HL-60 (cell line): ENCODE results near the gene ASPSCR1.

Source experiments
- DNase-seq, 2 experiments: peaks; one replicate each; pipeline ENCODE4 v3.0.0-alpha.2; 2010 to 2020; ENCODE audit warnings: low read depth in 1 of 2, low spot score in 1 of 2
- H3K27ac ChIP-seq: fragments of 250-450 bp; sonication (Bioruptor Pico); replicated peaks from 2 replicates; pipeline ENCODE4 v1.5.1; 2020; ENCODE audit warnings: mild to moderate bottlenecking, moderate library complexity
- H3K27me3 ChIP-seq: fragments of 250-450 bp; sonication (Bioruptor Pico); 2 replicates; pipeline ENCODE4 v1.5.1; 2021; ENCODE audit warnings: mild to moderate bottlenecking, moderate library complexity; ENCODE audit not compliant: insufficient read depth, poor library complexity, severe bottlenecking
- H3K4me3 ChIP-seq: replicated peaks from 2 replicates; pipeline ENCODE4 v1.5.1; 2011; ENCODE audit warnings: mild to moderate bottlenecking, control low read depth, low read length; ENCODE audit not compliant: insufficient read depth
- CTCF ChIP-seq: IDR thresholded peaks from one replicate; pipeline ENCODE4 v1.5.1; 2011; ENCODE audit warnings: low read length, control low read depth, inconsistent platforms; ENCODE audit not compliant: insufficient read depth
- GABPA ChIP-seq: IDR thresholded peaks from 2 replicates; pipeline ENCODE4 v1.6.1; 2012; ENCODE audit warnings: low read depth
- POLR2AphosphoS5 ChIP-seq: IDR thresholded peaks from 2 replicates; pipeline ENCODE4 v1.6.1; 2012; ENCODE audit warnings: low read depth
- REST ChIP-seq: IDR thresholded peaks from 2 replicates; pipeline ENCODE4 v1.6.1; 2012; ENCODE audit warnings: low read depth; ENCODE audit not compliant: insufficient replicate concordance
- SPI1 ChIP-seq: IDR thresholded peaks from 2 replicates; pipeline ENCODE4 v1.6.1; 2012; ENCODE audit warnings: low read depth, mild to moderate bottlenecking, borderline replicate concordance

ASPSCR1 gene

DNA sequence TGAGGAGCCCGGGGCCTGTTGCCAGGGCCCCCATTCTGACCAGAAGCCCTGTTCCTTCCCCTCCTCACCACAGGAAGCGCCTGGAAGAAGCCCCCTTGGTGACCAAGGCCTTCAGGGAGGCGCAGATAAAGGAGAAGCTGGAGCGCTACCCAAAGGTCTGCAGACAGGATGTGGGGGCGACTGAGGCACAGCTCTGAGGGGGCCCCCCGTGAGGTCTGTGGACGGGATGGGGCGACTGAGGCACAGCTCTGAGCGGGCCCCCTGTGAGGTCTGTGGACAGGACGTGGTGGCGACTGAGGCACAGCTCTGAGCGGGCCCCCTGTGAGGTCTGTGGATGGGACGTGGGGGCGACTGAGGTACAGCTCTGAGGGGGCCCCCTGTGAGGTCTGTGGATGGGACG is 32.0 kb downstream of the ASPSCR1 start:
- no peak for DNase-seq
- TF ChIP-seq REST (no peak), SPI1 (no peak), GABPA (no peak), CTCF (no peak), POLR2AphosphoS5 (no peak)
- no peak overlapping the region for H3K27ac ChIP-seq
- no peaks in the 10 kb centered on the region for H3K27me3 ChIP-seq
- H3K4me3 ChIP-seq, result no peak overlapping the region

DNA sequence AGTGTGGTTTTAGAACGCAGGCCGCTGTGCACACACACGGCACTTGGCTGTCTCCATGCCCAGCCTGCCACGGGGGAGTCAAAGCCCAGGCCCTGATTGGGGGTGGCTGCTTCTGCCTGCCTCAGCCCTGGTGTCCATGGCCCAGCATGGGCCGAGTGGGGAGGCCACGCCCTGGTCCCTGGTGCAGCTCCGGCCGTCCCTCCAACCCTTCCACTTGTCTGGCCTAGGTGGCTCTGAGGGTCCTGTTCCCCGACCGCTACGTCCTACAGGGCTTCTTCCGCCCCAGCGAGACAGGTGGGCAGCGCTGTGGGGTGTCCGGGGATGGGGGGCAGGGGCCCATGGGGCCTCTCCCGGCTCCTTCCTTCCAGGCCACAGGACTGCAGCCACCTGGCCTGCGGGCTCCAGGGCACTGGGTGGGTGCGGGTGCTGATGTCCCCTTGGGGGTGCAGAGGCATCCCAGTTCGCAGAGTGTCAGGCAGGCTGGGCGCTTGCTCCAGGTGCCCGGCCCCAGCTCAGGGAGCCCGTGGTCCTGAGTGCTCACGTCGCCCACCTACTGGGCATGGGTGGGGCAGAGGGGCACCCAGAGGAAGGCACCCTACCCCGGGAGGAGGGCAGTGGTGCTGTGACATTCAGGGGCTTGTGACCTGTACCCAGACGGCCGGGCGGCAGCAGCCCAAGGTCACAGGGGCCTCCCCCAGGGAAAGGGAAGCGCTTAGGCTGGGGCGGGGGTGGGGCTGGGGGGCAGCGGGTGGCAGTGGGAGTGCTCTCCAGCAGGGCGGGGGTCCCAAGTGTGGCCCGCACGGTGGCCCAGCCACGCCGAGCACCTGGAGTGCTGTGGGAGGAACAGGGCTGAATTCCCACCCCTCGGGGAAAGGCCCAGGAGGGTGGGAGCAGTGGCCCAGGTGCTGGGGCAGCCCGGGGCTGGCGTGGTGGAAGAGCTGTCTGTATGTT is 33.4 kb downstream of the ASPSCR1 start:
- Histone ChIP-seq H3K27ac (no peak overlapping the region), H3K27me3 (no peaks in the 10 kb centered on the region), H3K4me3 (no peak overlapping the region)
- no peak for DNase-seq
- TF ChIP-seq CTCF (no peak), GABPA (no peak), REST (no peak), POLR2AphosphoS5 (no peak), SPI1 (no peak)

GRCh38 chr17:82011617-82012187 is 34.3 kb downstream of the ASPSCR1 start:
- H3K27me3 ChIP-seq, result no peaks in the 10 kb centered on the region
- TF ChIP-seq REST (no peak), CTCF (no peak)
- H3K27ac ChIP-seq, result no peak overlapping the region
- H3K4me3 ChIP-seq, result no peak overlapping the region
- DNase-seq, result no peak
